ENCODE results near the gene MAPKBP1.

MAPKBP1 gene

GRCh38 chr15:41850482-41851166, 76.3 kb downstream of the MAPKBP1 start:
- no peak for DNase-seq

- DNase-seq: no peak
Observed at GRCh38 chr15:41851167-41851523, 76.9 kb downstream of the MAPKBP1 start.

GRCh38 chr15:41851755-41852370, 77.6 kb downstream of the MAPKBP1 start:
- DNase-seq: no peak

GRCh38 chr15:41852736-41853590, 78.7 kb downstream of the MAPKBP1 start:
- no peak for DNase-seq

- DNase-seq: no peak
Observed at GRCh38 chr15:41853831-41854230, 79.5 kb downstream of the MAPKBP1 start.

- no peak for DNase-seq
Observed at GRCh38 chr15:41854443-41854842, 80.2 kb downstream of the MAPKBP1 start.

- DNase-seq: no peak
Observed at GRCh38 chr15:41855261-41855961, 81.1 kb downstream of the MAPKBP1 start.

GRCh38 chr15:41856262-41856661, 82.0 kb downstream of the MAPKBP1 start:
- no peak for DNase-seq

GRCh38 chr15:41856716-41857115, 82.4 kb downstream of the MAPKBP1 start:
- DNase-seq: no peak

GRCh38 chr15:41857316-41857715, 83.0 kb downstream of the MAPKBP1 start:
- no peak for DNase-seq

GRCh38 chr15:41858756-41859155, 84.5 kb downstream of the MAPKBP1 start:
- DNase-seq: no peak

GRCh38 chr15:41860049-41860828, 86.0 kb downstream of the MAPKBP1 start:
- no peak for DNase-seq

- DNase-seq: no peak
Observed at GRCh38 chr15:41861736-41862356, 87.6 kb downstream of the MAPKBP1 start.

GRCh38 chr15:41862515-41863116, 88.3 kb downstream of the MAPKBP1 start:
- DNase-seq: no peak

GRCh38 chr15:41865490-41866055, 91.3 kb downstream of the MAPKBP1 start:
- DNase-seq: no peak

GRCh38 chr15:41866263-41866703, 92.0 kb downstream of the MAPKBP1 start:
- no peak for DNase-seq

- no peak for DNase-seq
Observed at GRCh38 chr15:41866872-41867579, 92.7 kb downstream of the MAPKBP1 start.

- no peak for DNase-seq
Observed at GRCh38 chr15:41868321-41868720, 94.0 kb downstream of the MAPKBP1 start.

- no peak for DNase-seq
Observed at GRCh38 chr15:41869770-41870688, 95.7 kb downstream of the MAPKBP1 start.
